K562 (cell line): Measurements from ENCODE around the gene TMEM200B. TPM values are rescaled to one million over a fixed set of nuclear protein-coding genes. Genes with fewer than 3 reads are reported as not detected.

Experiments used
- AFF4 ChIP-seq: sonication (generic); formaldehyde crosslinking; IDR thresholded peaks from 2 replicates; pipeline ENCODE4 v1.8.0; 2023; ENCODE audit warnings: mild to moderate bottlenecking, missing genetic modification reagents
- EZH2 ChIP-seq: IDR thresholded peaks from 2 replicates; pipeline ENCODE4 v1.6.1; 2012; ENCODE audit warnings: low read depth, mild to moderate bottlenecking, inconsistent platforms, low read length, borderline replicate concordance
- ZNF740 ChIP-seq, 3 experiments: fragments of 200-800 bp in 1 of 3; sonication (Bioruptor generic) in 1 of 3; sonication (generic) in 1 of 3; formaldehyde crosslinking in 1 of 3; IDR thresholded peaks; 2 replicates each; pipeline versions ENCODE4 v1.6.1 to v1.8.0; 2016 to 2022; ENCODE audit warnings: mild to moderate bottlenecking in 2 of 3, missing compliant biosample characterization in 2 of 3, missing genetic modification characterization in 2 of 3, missing genetic modification reagents in 1 of 3
- polyA plus RNA-seq, 8 experiments: library from polyadenylated mRNA; depleted of rRNA in 4 of 8; stranded (reverse) in 5 of 8; unstranded in 3 of 8; fragments of >200 nt; fragmentation: Nextera tagmentation in 2 of 8; fragmentation: Illumina TruSeq in 1 of 8; extraction: Ambion mirVana in 2 of 8; extraction: Trizol in 1 of 8; gene quantifications; 2 replicates each; pipeline versions ENCODE4 v1.2.1 to v1.2.3, GENCODE V29; 2011 to 2014; ENCODE audit warnings: inconsistent platforms in 1 of 8, missing spikeins in 1 of 8
- total RNA-seq, 7 experiments: library from RNA; depleted of rRNA in 6 of 7; stranded (reverse); fragments of >200 nt in 6 of 7; fragmentation: Illumina TruSeq in 2 of 7; extraction: Trizol in 2 of 7; gene quantifications; 2 replicates each; pipeline versions ENCODE4 v1.2.1 to v1.2.3, GENCODE V29; 2011 to 2021; ENCODE audit warnings: low replicate concordance in 1 of 7

TMEM200B gene
- total and polyA plus RNA-seq, 9 of the 15 experiments (the other 6 are each of a cell fraction or from before 2014, with no cell fraction given), result 0.04 to 0.35 (median 0.10) TPM; not detected in 1

GRCh38 chr1:29125237-29125641, 1.5 kb upstream of the TMEM200B start (continued):
- TF ChIP-seq ZNF740 (CRISPR knock-in tag; IDR thresholded peaks at IDR 0.05) (no peak), ZNF740 (tag; IDR thresholded peaks at IDR 0.05) (0 out of 4 replicates have a peak, but pooled peaks of 1 of the 2 experiments have one; percentile 10), EZH2 (no peak), AFF4 (peak; percentile 44; the same call in 1 of the 2 replicates)
